HG02852 (cell line): ENCODE data around the gene PRKCE.
A peak's percentile ranks its signal among the peaks of the same experiment; 100 is the strongest.

ENCODE experiments used
- ATAC-seq: cut with Tn5 transposase; IDR thresholded peaks from one replicate; pipeline ENCODE4 v1.9.1; 2021; ENCODE audit warnings: mild to moderate bottlenecking, moderate library complexity; ENCODE audit not compliant: unreplicated experiment

Gene PRKCE

DNA sequence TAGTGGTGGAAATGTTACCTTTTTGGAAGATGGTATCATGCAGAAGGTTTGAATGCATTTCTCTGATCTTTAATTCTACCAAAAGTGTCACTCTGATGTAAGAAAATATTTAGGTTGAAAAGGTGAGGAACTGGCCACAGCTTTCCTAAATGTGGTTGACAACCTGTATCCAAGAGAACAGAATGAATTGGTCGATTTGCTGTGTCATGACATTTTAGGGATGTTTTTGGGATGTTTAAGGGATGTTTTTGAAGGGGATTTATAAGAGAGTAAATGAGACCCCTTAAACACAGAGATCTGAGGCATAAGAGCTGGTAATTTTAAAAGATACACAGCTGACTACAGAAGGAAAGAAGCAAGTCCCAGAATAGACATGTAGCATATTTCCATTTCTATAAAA lies 375.0 kb downstream of the PRKCE start:
- no peak for ATAC-seq

- ATAC-seq: no peak
Measured at GRCh38 chr2:46029332-46029811, 377.9 kb downstream of the PRKCE start.

DNA sequence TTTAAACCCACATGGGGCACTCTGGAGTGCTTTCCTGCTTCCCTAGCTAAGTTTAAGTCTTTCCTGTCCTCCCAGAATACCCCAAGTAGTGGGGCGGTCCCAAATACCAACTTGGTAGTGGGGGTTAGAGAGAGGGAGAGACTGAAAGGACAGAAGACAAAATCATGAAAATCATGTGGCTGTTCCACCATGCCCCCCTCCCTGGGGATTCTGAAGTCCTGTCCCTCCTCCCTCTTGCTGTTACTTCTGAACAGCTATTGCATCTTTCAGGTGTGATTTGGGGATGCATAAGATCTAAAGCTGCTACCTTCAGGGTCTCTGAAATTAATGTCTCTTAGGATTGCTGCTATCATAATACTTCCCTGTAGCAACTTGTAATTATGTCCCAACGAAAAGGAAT lies 378.9 kb downstream of the PRKCE start:
- no peak for ATAC-seq

DNA sequence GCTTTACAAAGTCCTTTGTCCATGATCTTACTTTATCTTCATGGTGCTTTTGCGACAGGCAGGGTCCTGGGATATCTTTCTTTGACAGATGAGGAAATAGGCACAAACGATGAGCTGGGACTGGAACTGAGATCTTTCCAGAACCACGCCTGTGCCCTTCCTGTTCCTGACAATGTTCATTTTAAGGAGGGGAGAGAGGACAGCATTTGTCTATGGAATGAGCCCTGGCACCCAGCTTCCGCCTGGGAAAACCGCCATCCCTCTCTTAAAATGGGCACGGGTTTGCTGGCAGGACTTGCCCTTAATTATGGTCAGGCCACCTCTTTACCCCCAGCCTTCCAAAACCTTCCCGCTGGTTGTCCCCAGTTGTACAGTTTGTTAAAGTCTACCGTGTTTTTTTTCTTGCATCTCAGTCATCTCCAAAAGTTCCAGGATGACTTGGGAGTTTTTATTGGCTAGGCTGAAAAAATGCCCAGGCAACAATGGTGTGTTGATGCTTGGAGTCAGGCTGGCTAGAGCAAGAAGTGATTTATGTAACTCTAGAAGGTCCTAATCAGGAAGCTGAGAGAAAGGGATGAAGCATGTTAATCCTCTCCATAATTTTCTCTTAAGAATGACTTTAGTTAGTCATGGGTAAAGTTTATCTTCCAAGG lies 380.8 kb downstream of the PRKCE start:
- no peak for ATAC-seq

DNA sequence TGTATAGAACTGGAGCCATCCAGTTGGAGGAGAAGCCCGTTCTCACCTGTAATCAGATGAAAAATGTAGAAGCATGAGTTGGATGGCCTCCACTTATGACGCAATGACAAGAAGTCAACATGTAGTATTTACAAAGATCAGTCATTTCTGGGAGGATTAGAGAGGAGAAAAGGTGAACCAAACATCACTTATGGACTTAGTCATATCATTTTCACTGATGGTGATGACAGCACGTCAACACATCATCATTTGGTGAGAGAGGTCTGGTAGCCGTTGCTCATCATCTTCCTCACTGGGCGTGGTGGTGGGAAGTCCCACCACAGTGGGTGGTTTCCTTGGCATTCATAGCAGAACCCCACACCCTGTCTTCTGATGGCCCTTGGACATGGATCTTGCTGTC lies 381.5 kb downstream of the PRKCE start:
- ATAC-seq: peak; percentile 40

DNA sequence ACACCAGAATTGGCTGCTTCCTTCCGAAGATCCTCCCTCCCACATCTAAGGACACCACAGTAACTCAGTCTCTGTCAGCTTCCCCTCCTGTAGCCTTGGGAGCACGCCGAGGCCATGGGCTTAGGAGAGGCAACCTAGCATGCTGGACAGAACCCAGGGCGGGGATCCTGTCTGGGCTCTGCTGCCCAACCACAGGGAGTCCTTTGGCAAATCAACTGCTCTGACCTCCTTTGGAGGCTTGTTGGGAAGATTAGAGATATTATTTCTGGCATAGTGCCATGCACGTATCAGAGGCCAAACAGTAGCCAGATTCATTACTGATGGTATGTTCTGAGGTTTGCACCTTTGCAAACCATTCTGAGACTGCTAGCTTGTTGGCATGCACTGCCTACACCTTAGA lies 383.1 kb downstream of the PRKCE start:
- no peak for ATAC-seq

- no peak for ATAC-seq
Measured at GRCh38 chr2:46036929-46037328, 385.5 kb downstream of the PRKCE start.

DNA sequence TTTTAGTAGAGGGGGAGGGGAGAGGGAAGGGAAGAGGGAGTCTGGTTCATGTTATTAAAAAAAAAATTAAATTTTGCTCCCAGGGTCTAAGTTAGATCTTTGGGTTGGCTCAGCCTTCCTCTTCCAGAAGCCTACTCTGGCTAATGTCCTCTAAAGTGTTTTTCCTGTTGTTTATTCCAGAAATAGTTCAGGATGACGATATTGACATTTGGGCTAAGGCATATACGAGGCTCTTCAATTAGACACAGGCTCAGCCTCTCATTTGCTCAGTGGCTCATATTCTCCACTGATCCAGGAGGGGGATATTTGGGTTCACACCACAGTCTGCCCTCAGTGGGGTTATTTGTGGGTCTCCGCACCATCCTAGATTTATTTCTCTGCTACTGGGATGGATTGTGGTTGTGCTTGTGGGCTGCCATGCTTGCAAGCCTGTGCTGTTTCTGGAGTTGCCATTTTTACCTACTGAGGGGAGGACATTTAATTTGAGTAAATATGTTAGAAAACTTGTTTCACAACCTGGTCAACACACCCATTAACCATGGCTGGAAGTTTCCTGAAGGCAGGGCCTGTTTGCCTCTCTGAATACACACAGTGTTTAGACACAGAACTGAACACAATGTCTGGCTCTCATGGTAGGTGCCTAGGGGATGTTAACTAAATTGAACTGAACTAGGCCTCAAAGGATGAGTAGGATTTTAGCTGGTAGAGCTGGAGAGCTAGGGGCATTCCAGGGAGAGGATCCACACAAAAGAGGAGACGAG lies 388.2 kb downstream of the PRKCE start:
- no peak for ATAC-seq

GRCh38 chr2:46040563-46041155 lies 389.2 kb downstream of the PRKCE start:
- ATAC-seq: no peak

- ATAC-seq: no peak
Measured at GRCh38 chr2:46041434-46041833, 390.0 kb downstream of the PRKCE start.

- ATAC-seq: no peak
Measured at GRCh38 chr2:46042207-46042637, 390.7 kb downstream of the PRKCE start.

DNA sequence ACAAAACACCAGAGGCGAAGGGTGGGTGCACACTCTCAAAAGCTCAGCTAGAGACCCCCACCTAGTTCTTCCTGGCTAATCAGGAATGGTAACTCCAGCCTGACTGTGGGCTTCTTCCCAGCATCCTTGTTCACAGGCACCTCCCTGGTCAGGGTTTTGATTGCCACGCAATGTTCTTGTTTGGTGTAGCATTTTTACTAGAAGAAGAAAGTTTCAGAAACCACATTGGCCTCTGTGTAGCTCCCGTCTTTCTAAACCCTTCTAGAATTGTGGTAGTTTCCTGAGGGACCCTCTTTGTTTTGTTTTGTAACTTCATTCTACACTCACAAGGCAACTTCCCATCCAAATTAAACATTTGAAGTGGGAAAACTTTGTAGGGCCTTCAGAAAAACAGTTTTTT lies 391.2 kb downstream of the PRKCE start:
- no peak for ATAC-seq

GRCh38 chr2:46045888-46046287 lies 394.4 kb downstream of the PRKCE start:
- no peak for ATAC-seq

- no peak for ATAC-seq
Measured at GRCh38 chr2:46047290-46047689, 395.8 kb downstream of the PRKCE start.

DNA sequence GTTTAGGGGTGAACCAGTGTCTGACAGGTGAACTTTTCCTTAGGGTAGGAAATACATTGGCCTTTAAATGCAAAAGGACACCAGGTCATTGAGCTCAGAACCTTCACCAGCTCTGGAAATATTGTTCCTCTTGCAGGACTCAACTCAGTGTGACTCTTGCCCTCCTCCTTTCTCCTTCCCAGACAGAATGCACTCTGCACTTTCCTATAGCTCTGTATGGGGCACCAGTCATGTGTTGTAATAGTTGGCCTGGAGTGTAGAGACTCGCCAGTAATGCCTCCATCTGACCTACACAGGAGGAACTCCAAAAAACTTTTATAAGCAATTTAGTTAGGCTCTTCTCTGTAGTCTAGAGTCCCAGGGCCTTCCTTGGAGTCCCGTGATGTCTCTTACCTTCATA lies 397.2 kb downstream of the PRKCE start:
- no peak for ATAC-seq

- ATAC-seq: no peak
Measured at GRCh38 chr2:46050027-46050426, 398.6 kb downstream of the PRKCE start.

GRCh38 chr2:46050489-46050888 lies 399.0 kb downstream of the PRKCE start:
- no peak for ATAC-seq

DNA sequence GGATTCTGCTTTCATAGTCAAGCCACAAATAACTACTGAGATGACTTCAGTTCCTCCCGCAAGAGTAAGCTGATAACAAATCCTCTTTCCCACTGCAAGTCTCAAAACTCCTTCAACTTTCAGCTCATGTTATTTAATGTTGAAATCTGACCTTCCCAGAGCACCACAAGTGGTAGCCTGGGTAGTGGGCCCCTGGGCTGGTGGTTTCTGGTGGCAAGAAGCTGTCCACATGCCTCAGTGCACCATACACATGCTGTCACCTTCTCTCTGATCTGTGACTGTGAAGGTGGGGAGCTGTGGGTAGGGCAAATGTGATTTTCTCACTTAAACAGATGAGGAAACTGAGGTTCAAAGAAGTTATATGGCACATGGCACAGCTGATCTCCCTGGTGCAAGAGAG lies 399.6 kb downstream of the PRKCE start:
- no peak for ATAC-seq

- ATAC-seq: no peak
Measured at GRCh38 chr2:46053564-46053963, 402.1 kb downstream of the PRKCE start.

DNA sequence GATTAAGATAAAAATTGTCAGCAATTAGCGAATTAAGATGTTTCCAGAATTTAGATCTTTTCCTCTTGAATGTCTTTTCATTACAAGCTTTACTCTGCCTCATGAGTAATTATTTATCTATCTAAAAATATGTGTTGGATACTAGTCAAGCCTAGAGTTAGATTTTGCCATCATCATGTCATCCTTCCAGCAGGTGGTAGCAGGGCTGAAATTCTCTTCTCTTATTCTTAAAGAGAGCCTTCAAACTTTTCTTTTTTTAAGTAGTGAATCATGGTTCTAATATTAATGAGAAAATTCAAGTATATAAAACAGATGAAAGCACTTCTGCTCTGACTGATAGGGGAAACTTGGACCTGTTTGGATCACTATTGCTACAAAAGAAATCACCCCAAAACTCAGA lies 405.1 kb downstream of the PRKCE start:
- ATAC-seq: no peak

- no peak for ATAC-seq
Measured at GRCh38 chr2:46058140-46058539, 406.7 kb downstream of the PRKCE start.
